Measurements from ENCODE around the gene TRIP10.

Gene TRIP10

GRCh38 chr19:6790194-6791128 is 51.0 kb downstream of the TRIP10 start:
- no peak for DNase-seq
- Histone ChIP-seq H3K36me3 (no peaks in the 10 kb centered on the region), H3K4me3 (no peak overlapping the region), H3K27ac (no peak overlapping the region), H3K4me1 (no peaks in the 10 kb centered on the region), H3K27me3 (peaks cover 0 to 6% of the 10 kb centered on the region in 2 donors), H3K9me3 (peaks cover 0 to 5% (median 0%) of the 10 kb centered on the region in 3 donors)
- no peak for TF ChIP-seq CTCF (IDR thresholded peaks at IDR 0.05)
- intact Hi-C loops (cut with DNase I; ENCODE audit: low total_unique reads) = no loop called here

- intact Hi-C loops (cut with DNase I; ENCODE audit: low total_unique reads) = no loop called here
- H3K27me3 ChIP-seq = peaks cover 0 to 9% of the 10 kb centered on the region in 2 donors
- DNase-seq = no peak
- no peak overlapping the region for H3K4me3 ChIP-seq
- no peak overlapping the region for H3K27ac ChIP-seq
- H3K36me3 ChIP-seq = no peaks in the 10 kb centered on the region
- no peak for TF ChIP-seq CTCF (IDR thresholded peaks at IDR 0.05)
- H3K9me3 ChIP-seq = peaks cover 0 to 5% (median 0%) of the 10 kb centered on the region in 3 donors
- no peaks in the 10 kb centered on the region for H3K4me1 ChIP-seq
Observed at GRCh38 chr19:6791237-6791636, 51.8 kb downstream of the TRIP10 start.

- Histone ChIP-seq H3K4me1 (no peaks in the 10 kb centered on the region), H3K36me3 (no peaks in the 10 kb centered on the region), H3K27me3 (peaks cover 0 to 14% of the 10 kb centered on the region in 2 donors), H3K27ac (no peak overlapping the region), H3K4me3 (no peak overlapping the region), H3K9me3 (peaks cover 0 to 5% (median 0%) of the 10 kb centered on the region in 3 donors)
- intact Hi-C loops (cut with DNase I; ENCODE audit: low total_unique reads) = no loop called here
- no peak for TF ChIP-seq CTCF (IDR thresholded peaks at IDR 0.05)
- DNase-seq = no peak
Observed at GRCh38 chr19:6793411-6793810, 53.9 kb downstream of the TRIP10 start.

- Histone ChIP-seq H3K27ac (no peak overlapping the region), H3K9me3 (peaks cover 0 to 5% (median 0%) of the 10 kb centered on the region in 3 donors), H3K4me3 (no peak overlapping the region), H3K27me3 (peaks cover 0 to 14% of the 10 kb centered on the region in 2 donors), H3K36me3 (no peaks in the 10 kb centered on the region), H3K4me1 (no peaks in the 10 kb centered on the region)
- no peak for TF ChIP-seq CTCF (IDR thresholded peaks at IDR 0.05)
- no peak for DNase-seq
- intact Hi-C loops (cut with DNase I; ENCODE audit: low total_unique reads) = no loop called here
Observed at GRCh38 chr19:6793973-6794372, 54.5 kb downstream of the TRIP10 start.

- no peak for TF ChIP-seq CTCF (IDR thresholded peaks at IDR 0.05)
- Histone ChIP-seq H3K9me3 (peaks cover 0 to 5% (median 0%) of the 10 kb centered on the region in 3 donors), H3K4me3 (no peak overlapping the region), H3K36me3 (no peaks in the 10 kb centered on the region), H3K27me3 (peaks cover 0 to 12% of the 10 kb centered on the region in 2 donors), H3K4me1 (no peaks in the 10 kb centered on the region), H3K27ac (no peak overlapping the region)
- intact Hi-C loops (cut with DNase I; ENCODE audit: low total_unique reads) = no loop called here
- no peak for DNase-seq
Observed at GRCh38 chr19:6794686-6795431, 55.4 kb downstream of the TRIP10 start.

Data from tibial artery (tissue), 4 donors.